GM03348 (cell line): ENCODE results near the gene EML6.

Source experiments
- DNase-seq: peaks from one replicate; pipeline ENCODE4 v3.0.0; 2012; ENCODE audit warnings: low spot score

The EML6 gene

GRCh38 chr2:54912893-54913292 lies 189.4 kb downstream of the EML6 start:
- DNase-seq, result no peak

DNA sequence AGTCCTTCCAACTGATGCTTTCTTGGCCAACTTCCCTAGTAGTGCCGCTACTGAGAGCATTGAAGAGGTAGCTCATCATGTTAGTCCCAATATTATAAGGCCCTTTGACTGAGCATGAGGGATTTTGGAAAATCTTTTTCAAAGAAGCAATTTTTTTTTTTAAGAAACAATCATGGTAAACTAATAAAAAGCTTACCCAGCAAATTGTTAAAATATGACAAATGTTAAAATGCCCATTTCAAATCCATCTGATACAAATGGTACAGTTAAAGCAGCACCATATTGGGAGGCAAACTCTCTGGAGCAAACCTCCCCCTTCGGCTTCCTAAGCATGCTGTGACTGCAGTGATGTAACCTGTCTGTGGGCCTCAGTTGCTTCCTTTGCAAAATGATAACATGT lies 191.2 kb downstream of the EML6 start:
- no peak for DNase-seq

- no peak for DNase-seq
Observed at GRCh38 chr2:54915101-54915500, 191.6 kb downstream of the EML6 start.

DNA sequence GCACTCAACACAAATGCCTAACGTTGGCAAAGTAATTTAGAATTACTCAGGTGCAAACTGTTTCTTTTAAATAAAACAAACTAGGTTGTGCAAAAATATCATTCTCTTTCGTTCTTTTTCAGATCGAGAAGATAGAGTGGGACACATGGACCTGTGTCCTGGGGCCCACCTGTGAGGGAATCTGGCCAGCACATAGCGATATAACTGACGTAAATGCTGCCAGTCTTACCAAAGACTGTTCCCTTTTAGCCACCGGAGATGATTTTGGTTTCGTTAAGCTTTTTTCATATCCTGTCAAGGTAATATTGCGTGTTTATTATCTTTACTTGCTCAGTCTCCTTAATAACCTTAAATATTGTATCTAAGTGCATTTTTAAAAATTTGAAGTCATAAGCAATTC lies 193.2 kb downstream of the EML6 start:
- DNase-seq, result no peak

GRCh38 chr2:54918647-54919280 lies 195.3 kb downstream of the EML6 start:
- DNase-seq, result no peak

- no peak for DNase-seq
Observed at GRCh38 chr2:54920660-54921059, 197.2 kb downstream of the EML6 start.

- no peak for DNase-seq
Observed at GRCh38 chr2:54924121-54924520, 200.7 kb downstream of the EML6 start.

DNA sequence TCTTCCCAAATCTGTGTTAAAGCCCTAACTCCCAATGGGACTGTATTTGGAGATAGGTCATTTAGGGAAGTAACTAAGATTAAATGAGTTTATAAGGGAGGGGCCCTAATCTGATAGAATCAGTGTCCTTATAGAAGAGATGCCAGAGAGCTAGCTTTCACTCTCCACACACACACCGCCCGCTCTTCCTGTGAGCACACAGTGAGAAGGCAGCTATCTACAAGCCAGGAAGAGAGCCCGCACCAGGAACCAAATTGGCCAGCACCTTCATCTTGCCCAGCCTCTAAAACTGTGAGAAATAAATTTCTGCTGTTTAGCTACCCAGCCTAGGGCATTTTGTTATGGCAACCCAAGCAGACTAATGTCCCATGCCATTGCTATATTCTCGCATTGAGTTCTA lies 201.6 kb downstream of the EML6 start:
- no peak for DNase-seq

GRCh38 chr2:54927085-54927750 lies 203.8 kb downstream of the EML6 start:
- no peak for DNase-seq

- no peak for DNase-seq
Observed at GRCh38 chr2:54927751-54928615, 204.5 kb downstream of the EML6 start.

- DNase-seq, result no peak
Observed at GRCh38 chr2:54928719-54929118, 205.3 kb downstream of the EML6 start.

DNA sequence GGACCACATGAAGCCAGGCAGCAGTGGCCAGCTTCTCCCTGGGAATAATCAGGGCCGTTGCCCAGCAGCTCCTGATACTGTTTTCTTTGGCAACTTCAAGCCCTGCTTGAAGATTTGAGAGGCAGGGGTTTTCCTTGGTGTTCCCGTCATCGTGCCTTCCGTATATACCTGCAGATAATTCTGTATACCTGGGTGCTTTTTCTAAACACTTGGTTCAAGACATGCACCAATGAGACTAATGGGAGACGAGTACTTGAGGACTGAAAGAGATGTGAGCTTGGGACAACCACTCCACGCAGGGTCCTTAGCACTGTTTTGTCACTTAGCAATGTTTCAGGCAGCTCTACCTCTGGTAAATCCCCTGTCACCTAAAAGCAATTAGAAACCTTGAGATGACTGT lies 208.0 kb downstream of the EML6 start:
- DNase-seq, result no peak

DNA sequence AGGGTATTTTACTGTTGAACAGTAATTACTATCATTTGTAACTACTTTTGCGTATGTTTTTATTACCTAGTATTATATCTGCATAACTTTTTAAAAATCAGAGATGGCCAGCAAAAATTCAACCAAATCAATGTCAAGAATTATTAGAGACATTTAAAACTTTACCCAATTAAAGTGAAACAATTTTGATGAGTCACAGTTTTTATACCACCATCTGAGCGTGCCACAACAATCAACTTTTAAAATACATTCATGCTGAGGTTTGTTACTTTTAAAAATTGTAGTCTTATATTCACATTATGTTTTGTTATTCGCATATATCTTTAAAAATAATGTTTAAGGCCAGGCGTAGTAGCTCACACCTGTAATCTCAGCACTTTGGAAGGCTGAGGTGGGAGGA lies 211.9 kb downstream of the EML6 start:
- no peak for DNase-seq

GRCh38 chr2:54936766-54937165 lies 213.3 kb downstream of the EML6 start:
- DNase-seq, result no peak

GRCh38 chr2:54939446-54940118 lies 216.1 kb downstream of the EML6 start:
- no peak for DNase-seq

DNA sequence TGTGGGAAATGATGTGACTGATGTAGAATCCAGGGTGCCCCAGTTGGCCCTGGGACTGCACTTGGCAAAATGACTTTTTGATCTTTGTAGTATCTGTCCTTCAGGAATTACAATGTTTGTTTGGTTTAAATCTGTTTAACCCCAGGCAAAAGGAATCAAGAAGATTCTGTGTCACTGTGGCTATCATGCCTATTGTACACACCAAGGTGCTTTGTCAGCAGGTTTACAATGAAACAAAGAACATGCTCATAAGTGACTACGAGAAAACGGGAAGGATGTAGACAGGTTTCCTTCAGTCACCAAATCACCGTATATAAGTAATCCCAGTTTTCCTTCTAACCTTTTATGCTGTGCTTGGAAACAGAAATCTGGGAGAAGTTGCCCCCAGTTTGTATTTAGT lies 217.3 kb downstream of the EML6 start:
- DNase-seq, result no peak

- no peak for DNase-seq
Observed at GRCh38 chr2:54941248-54941984, 218.0 kb downstream of the EML6 start.

DNA sequence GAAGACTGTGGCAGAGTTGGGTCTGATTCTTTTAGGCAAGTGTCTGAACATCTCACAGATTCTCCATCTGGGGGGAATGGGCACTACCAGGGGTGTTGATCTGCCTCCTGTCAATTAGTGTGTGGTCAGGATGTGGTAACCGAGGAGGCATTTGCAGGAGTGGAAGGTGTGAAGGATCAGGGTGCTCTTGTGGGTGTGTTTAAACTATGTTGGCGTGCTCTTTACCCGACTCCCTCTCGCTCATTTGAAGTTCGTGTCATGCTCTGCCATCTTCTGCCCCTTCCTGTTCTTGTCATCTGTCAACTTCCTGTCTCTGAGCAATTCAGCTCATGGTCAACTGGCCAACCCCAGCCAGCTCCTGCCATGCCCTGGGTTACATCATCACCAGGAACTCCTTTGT lies 218.9 kb downstream of the EML6 start:
- no peak for DNase-seq

GRCh38 chr2:54944724-54945326 lies 221.4 kb downstream of the EML6 start:
- no peak for DNase-seq

DNA sequence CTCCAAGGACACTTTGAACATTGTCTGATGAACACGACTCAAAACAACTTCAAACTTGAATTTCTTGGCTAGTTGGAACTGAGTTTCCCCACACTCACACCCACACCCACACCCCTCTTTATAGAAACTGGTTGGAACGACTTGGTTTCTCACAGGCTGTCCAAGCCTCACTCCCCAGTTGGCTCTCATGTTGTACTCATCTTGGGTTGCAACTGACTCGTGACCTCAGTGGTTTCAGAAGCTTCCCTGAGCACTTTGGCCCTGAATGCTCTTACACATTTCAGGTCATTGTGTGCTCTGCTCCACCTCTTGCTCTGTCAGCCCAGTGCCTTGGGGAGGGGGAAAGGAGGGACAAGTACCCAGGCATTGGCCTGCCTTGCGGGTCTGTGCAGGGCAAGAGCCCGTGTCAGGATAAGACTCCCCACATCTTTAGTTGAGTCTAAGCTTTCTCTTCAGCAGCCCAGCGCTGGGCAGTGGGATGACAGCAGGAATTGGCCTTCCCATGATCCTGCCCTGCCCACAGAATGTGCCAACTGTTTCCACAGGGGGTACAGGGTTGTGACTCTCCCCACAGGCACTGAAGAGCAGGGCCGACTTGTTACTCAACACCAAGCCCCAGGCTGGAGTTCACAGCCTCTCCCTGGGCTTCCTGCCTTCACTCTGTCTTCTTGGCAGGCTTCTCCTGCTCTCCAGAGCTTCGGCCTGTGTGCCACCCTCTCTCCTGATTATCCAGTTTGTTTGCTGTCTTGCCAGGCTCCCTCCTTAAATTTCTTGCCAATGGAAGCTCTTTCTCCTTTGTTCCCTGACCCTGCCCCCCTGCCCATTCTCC lies 222.1 kb downstream of the EML6 start:
- peak; percentile 86 for DNase-seq
